A549 (cell line): Measurements from ENCODE around the gene ZNF362. TPM values are rescaled to one million over a fixed set of nuclear protein-coding genes. Genes with fewer than 3 reads are reported as not detected.

Experiments
- ATAC-seq, 2 experiments: fragments of 200-7000 bp in 1 of 2; fragments of >200 bp in 1 of 2; cut with Nextera tagmentation in 1 of 2; cut with Tn5 transposase in 1 of 2; 3 replicates each; pipeline versions ENCODE4 v1.8.0 to v1.9.1; 2018 to 2020; ENCODE audit warnings: mild to moderate bottlenecking in 1 of 2, moderate library complexity in 1 of 2
- CTCF ChIA-PET: fragments of 300-600 bp; sonication (Branson Sonifier 250); formaldehyde crosslinking; extraction: SDS; loops from one replicate; lab custom pipeline; 2021; ENCODE audit warnings: antibody characterized with exemption, inconsistent platforms; lab: Yijun Ruan, JAX
- POLR2A ChIA-PET: fragments of 350-600 bp; formaldehyde crosslinking; extraction: SDS; loops from one replicate; lab custom pipeline; 2021; ENCODE audit warnings: antibody characterized with exemption, inconsistent platforms; lab: Yijun Ruan, JAX
- DNase-seq, 2 experiments: peaks; one replicate each; pipeline versions ENCODE4 v3.0.0 to v3.0.0-alpha.2; 2011 to 2016; ENCODE audit warnings: low read depth in 1 of 2, low spot score in 1 of 2
- FAIRE-seq: peaks from 2 replicates; lab custom pipeline; 2011; peaks lifted over from hg19 to GRCh38; lab: Jason Lieb, UNC
- H3K27ac ChIP-seq, 2 experiments: fragments of >200 bp; sonication (Bioruptor Twin); formaldehyde crosslinking; 3 replicates each; pipeline ENCODE4 v1.5.1; 2016 to 2017
- H3K4me1 ChIP-seq: fragments of >200 bp; sonication (Bioruptor Twin); formaldehyde crosslinking; 3 replicates; pipeline ENCODE4 v1.6.1; 2016
- H3K4me2 ChIP-seq: fragments of >200 bp; sonication (Bioruptor Twin); formaldehyde crosslinking; 3 replicates; pipeline ENCODE4 v1.6.1; 2016
- H3K4me3 ChIP-seq: fragments of >200 bp; sonication (Bioruptor Twin); formaldehyde crosslinking; 3 replicates; pipeline ENCODE4 v1.5.1; 2016
- H3K9me3 ChIP-seq: fragments of >200 bp; sonication (Bioruptor Twin); formaldehyde crosslinking; 3 replicates; pipeline ENCODE4 v1.6.1; 2016
- CBX2 ChIP-seq: fragments of 200-600 bp; sonication (generic); IDR thresholded peaks from 2 replicates; pipeline ENCODE4 v1.6.1; 2016; ENCODE audit warnings: low read depth, mild to moderate bottlenecking, borderline replicate concordance
- CBX8 ChIP-seq: fragments of 200-600 bp; sonication (generic); IDR thresholded peaks from 2 replicates; pipeline ENCODE4 v1.6.1; 2016
- CTCF ChIP-seq: fragments of >200 bp; sonication (Bioruptor Twin); formaldehyde crosslinking; IDR thresholded peaks from 3 replicates; pipeline ENCODE4 v1.5.1; 2016
- EHMT2 ChIP-seq: fragments of 200-600 bp; sonication (generic); IDR thresholded peaks from 2 replicates; pipeline ENCODE4 v1.6.1; 2016; ENCODE audit warnings: antibody characterized with exemption, low read depth, mild to moderate bottlenecking, moderate library complexity
- FOSB ChIP-seq: fragments of 250-450 bp; sonication (Bioruptor Pico); IDR thresholded peaks from 2 replicates; pipeline ENCODE4 v1.5.0; 2020; ENCODE audit warnings: mild to moderate bottlenecking, moderate library complexity
- GATA3 ChIP-seq: IDR thresholded peaks from 2 replicates; pipeline ENCODE4 v1.6.1; 2012; ENCODE audit warnings: borderline replicate concordance
- HEYL ChIP-seq: fragments of 250-450 bp; sonication (Bioruptor Pico); IDR thresholded peaks from 2 replicates; pipeline ENCODE4 v1.8.0; 2021; ENCODE audit warnings: mild to moderate bottlenecking, moderate library complexity
- JUN ChIP-seq, 2 experiments: fragments of >200 bp; sonication (Bioruptor Twin); formaldehyde crosslinking; IDR thresholded peaks; 2 replicates in 1 of 2; 3 replicates in 1 of 2; pipeline ENCODE4 v1.6.1; 2016 to 2017
- NR3C1 ChIP-seq: fragments of >200 bp; sonication (Bioruptor Twin); formaldehyde crosslinking; IDR thresholded peaks from 3 replicates; pipeline ENCODE4 v1.6.1; 2017
- PHF8 ChIP-seq: fragments of 200-600 bp; sonication (generic); IDR thresholded peaks from 2 replicates; pipeline ENCODE4 v1.6.1; 2016; ENCODE audit warnings: low read depth, mild to moderate bottlenecking, antibody characterized with exemption, moderate library complexity, borderline replicate concordance
- POLR2A ChIP-seq: IDR thresholded peaks from 2 replicates; pipeline ENCODE4 v1.6.1; 2012; ENCODE audit warnings: mild to moderate bottlenecking, low read length
- RAD21 ChIP-seq, 2 experiments: fragments of >200 bp in 1 of 2; sonication (Bioruptor Twin) in 1 of 2; formaldehyde crosslinking in 1 of 2; IDR thresholded peaks in 1 of 2; conservative IDR thresholded peaks in 1 of 2; 2 replicates in 1 of 2; 3 replicates in 1 of 2; pipeline ENCODE4 v1.6.1; 2012 to 2018; ENCODE audit warnings: inconsistent platforms in 1 of 2
- REST ChIP-seq: fragments of 200-600 bp; sonication (generic); IDR thresholded peaks from 2 replicates; pipeline ENCODE4 v1.6.1; 2016; ENCODE audit warnings: antibody characterized with exemption, mild to moderate bottlenecking, moderate library complexity
- RNF2 ChIP-seq: fragments of 200-600 bp; sonication (generic); IDR thresholded peaks from 2 replicates; pipeline ENCODE4 v1.6.1; 2016; ENCODE audit warnings: low read depth, mild to moderate bottlenecking, antibody characterized with exemption, moderate library complexity, borderline replicate concordance
- SMC3 ChIP-seq: fragments of >200 bp; sonication (Bioruptor Twin); formaldehyde crosslinking; IDR thresholded peaks from 3 replicates; pipeline ENCODE4 v1.6.1; 2018; ENCODE audit warnings: inconsistent platforms
- TP53 ChIP-seq: fragments of 250-450 bp; sonication (Bioruptor Pico); IDR thresholded peaks from 2 replicates; pipeline ENCODE4 v1.5.0; 2021; ENCODE audit warnings: mild to moderate bottlenecking, moderate library complexity
- ZC3H11A ChIP-seq: fragments of 450-650 bp; IDR thresholded peaks from 2 replicates; pipeline ENCODE4 v1.6.1; 2014; ENCODE audit warnings: antibody characterized with exemption, mild to moderate bottlenecking
- ZSCAN20 ChIP-seq: fragments of 250-450 bp; sonication (Bioruptor Pico); IDR thresholded peaks from 2 replicates; pipeline ENCODE4 v1.8.0; 2022; ENCODE audit warnings: mild to moderate bottlenecking, moderate library complexity
- WGBS: methylation state at CpG from one replicate; pipeline ENCODE4 v1.1.6; 2017; ENCODE audit errors: missing lambda C conversion rate; 5-methylcytosine and 5-hydroxymethylcytosine counted together
- polyA plus RNA-seq, 4 experiments: library from polyadenylated mRNA; depleted of rRNA in 3 of 4; stranded (reverse); fragments of >200 nt; fragmentation: RNase III in 1 of 4; extraction: RNeasy Plus Mini Kit Qiagen cat#74134 plus additional on column Dnase treatment in 1 of 4; gene quantifications; 2 replicates in 3 of 4; 3 replicates in 1 of 4; pipeline ENCODE4 v1.2.3, GENCODE V29; 2011 to 2017
- TF ChIP-seq, protein P1 (sequence below): fragments of 250-450 bp; sonication (Bioruptor Pico); IDR thresholded peaks from 2 replicates; pipeline ENCODE4 v1.5.0; 2021; ENCODE audit warnings: mild to moderate bottlenecking, moderate library complexity, borderline replicate concordance
- TF ChIP-seq, protein P2 (sequence below): fragments of >200 bp; sonication (Bioruptor Twin); formaldehyde crosslinking; IDR thresholded peaks from 3 replicates; pipeline ENCODE4 v1.6.1; 2016
- TF ChIP-seq, protein P3 (sequence below): fragments of 450-650 bp; IDR thresholded peaks from 2 replicates; pipeline ENCODE4 v1.6.1; 2014; ENCODE audit warnings: antibody characterized with exemption

Gene ZNF362
- polyA plus RNA-seq, 2 of the 4 experiments (the other 2 are of a cell fraction) = 4.8 to 7.9 TPM

DNA sequence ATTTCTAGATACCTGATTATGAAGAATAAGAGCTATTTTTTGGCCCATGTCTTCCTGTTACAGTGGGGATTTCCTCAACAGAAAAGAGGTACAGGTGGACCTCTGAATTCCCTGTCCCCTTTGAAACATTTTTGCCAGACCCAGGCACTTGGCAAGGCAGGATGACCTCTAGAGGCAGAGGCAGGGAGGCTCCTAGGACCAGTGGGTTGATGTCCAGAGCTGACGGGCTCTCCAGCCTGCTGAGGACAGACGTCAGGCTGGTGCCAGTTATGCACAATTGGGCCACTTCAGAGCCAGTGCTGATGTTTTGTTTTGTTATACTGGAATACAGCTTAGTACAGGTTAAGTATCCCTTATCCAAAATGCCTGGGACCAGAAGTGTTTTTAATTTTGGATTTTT, 83.1 kb downstream of the ZNF362 start:
- H3K4me3 ChIP-seq = no peak overlapping the region
- ChIA-PET POLR2A (no interaction called here), CTCF (interaction anchor here (1.2 to 1.7 kb wide), 3 partner anchors 29 to 117 kb away, joined by 4 to 7 read pairs (median 5); no protein-coding TSS in a partner anchor)
- ATAC-seq (no peak), DNase-seq (no peak), FAIRE-seq (no peak)
- TF ChIP-seq, protein P1, sequence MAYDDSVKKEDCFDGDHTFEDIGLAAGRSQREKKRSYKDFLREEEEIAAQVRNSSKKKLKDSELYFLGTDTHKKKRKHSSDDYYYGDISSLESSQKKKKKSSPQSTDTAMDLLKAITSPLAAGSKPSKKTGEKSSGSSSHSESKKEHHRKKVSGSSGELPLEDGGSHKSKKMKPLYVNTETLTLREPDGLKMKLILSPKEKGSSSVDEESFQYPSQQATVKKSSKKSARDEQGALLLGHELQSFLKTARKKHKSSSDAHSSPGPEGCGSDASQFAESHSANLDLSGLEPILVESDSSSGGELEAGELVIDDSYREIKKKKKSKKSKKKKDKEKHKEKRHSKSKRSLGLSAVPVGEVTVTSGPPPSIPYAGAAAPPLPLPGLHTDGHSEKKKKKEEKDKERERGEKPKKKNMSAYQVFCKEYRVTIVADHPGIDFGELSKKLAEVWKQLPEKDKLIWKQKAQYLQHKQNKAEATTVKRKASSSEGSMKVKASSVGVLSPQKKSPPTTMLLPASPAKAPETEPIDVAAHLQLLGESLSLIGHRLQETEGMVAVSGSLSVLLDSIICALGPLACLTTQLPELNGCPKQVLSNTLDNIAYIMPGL (CRISPR knock-in tag) = no peak
- TF ChIP-seq CBX8 (no peak), RNF2 (no peak), TP53 (CRISPR knock-in tag) (no peak), POLR2A (no peak), RAD21 (conservative IDR thresholded peaks at IDR 0.05 in 1 of 2, IDR thresholded peaks at IDR 0.05 in 1 of 2) (no peak), FOSB (CRISPR knock-in tag) (no peak)
- TF ChIP-seq, protein P2, sequence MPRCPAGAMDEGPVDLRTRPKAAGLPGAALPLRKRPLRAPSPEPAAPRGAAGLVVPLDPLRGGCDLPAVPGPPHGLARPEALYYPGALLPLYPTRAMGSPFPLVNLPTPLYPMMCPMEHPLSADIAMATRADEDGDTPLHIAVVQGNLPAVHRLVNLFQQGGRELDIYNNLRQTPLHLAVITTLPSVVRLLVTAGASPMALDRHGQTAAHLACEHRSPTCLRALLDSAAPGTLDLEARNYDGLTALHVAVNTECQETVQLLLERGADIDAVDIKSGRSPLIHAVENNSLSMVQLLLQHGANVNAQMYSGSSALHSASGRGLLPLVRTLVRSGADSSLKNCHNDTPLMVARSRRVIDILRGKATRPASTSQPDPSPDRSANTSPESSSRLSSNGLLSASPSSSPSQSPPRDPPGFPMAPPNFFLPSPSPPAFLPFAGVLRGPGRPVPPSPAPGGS = no peak
- H3K27ac ChIP-seq = peak overlapping the region; percentile 49 to 63; a peak in 4 of 6 replicates
- no peaks in the 10 kb centered on the region for H3K9me3 ChIP-seq
- peaks cover 77% of the 10 kb centered on the region for H3K4me1 ChIP-seq
- peak overlapping the region; percentile 47 for H3K4me2 ChIP-seq
- WGBS = no CpG with 5 or more reads among the region's 2 CpGs

- H3K4me2 ChIP-seq = peak overlapping the region; percentile 96
- no peaks in the 10 kb centered on the region for H3K9me3 ChIP-seq
- ChIA-PET CTCF (interaction anchor here (2.1 kb wide), 1 partner anchor 43 kb away, joined by 7 read pairs; no protein-coding TSS in a partner anchor), POLR2A (interaction anchor here (1.5 kb wide), 1 partner anchor 10 kb away, joined by 3 read pairs; no protein-coding TSS in a partner anchor)
- H3K4me3 ChIP-seq = no peak overlapping the region
- no peak for FAIRE-seq
- peaks cover 94% of the 10 kb centered on the region for H3K4me1 ChIP-seq
- ATAC-seq = no peak
- WGBS = 81% methylated on average over 6 of the region's 6 CpGs
- no peak for TF ChIP-seq SMC3
- TF ChIP-seq JUN (IDR thresholded peaks at IDR 0.05) = no peak
- TF ChIP-seq ZSCAN20 = no peak
- no peak for TF ChIP-seq ZC3H11A
- TF ChIP-seq GATA3 = no peak
- no peak for TF ChIP-seq HEYL (CRISPR knock-in tag)
- TF ChIP-seq CBX2 = no peak
- TF ChIP-seq, protein P3, sequence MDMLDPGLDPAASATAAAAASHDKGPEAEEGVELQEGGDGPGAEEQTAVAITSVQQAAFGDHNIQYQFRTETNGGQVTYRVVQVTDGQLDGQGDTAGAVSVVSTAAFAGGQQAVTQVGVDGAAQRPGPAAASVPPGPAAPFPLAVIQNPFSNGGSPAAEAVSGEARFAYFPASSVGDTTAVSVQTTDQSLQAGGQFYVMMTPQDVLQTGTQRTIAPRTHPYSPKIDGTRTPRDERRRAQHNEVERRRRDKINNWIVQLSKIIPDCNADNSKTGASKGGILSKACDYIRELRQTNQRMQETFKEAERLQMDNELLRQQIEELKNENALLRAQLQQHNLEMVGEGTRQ = no peak
- no peak for TF ChIP-seq CTCF
- TF ChIP-seq REST = no peak
- TF ChIP-seq EHMT2 = no peak
- no peak for TF ChIP-seq NR3C1
- no peak for TF ChIP-seq PHF8
- peak overlapping the region; percentile 88 for H3K27ac ChIP-seq
- DNase-seq = no peak
Observed at GRCh38 chr1:33341190-33341589, 84.9 kb downstream of the ZNF362 start.
